ENCODE data around the gene WDFY2. TPM values are rescaled to one million over a fixed set of nuclear protein-coding genes. Genes with fewer than 3 reads are reported as not detected.

The WDFY2 gene
- total and polyA plus RNA-seq, 10 of the 15 experiments (the other 5 are each of a cell fraction or from before 2014, with no cell fraction given), result 2.1 to 13.0 (median 8.1) TPM

GRCh38 chr13:51783428-51784094 lies 199.3 kb downstream of the WDFY2 start (continued):
- TF ChIP-seq ZSCAN29 (IDR thresholded peaks at IDR 0.05) (no peak), POLR2AphosphoS5 (IDR thresholded peaks at IDR 0.05; ENCODE audit: low read length) (no peak), ATF3 (IDR thresholded peaks at IDR 0.05; ENCODE audit: borderline replicate concordance, extremely low read depth, low read depth, low read length) (no peak), ZBTB4 (CRISPR knock-in tag; IDR thresholded peaks at IDR 0.05) (no peak)

GRCh38 chr13:51784097-51784496 lies 199.8 kb downstream of the WDFY2 start:
- H3K4me1 ChIP-seq (ENCODE audit: control insufficient read depth, insufficient read depth, low read length), result peaks cover 5% of the 10 kb centered on the region; the same call in 1 of the 2 replicates
- BruUV-seq (replicated peaks), result no TSS peak
- no peaks in the 10 kb centered on the region for H4K20me1 ChIP-seq (ENCODE audit: control insufficient read depth, insufficient read depth)
- no peak overlapping the region for H3K9ac ChIP-seq (ENCODE audit: control insufficient read depth, insufficient read depth, low read length)
- H3K36me3 ChIP-seq (ENCODE audit: control insufficient read depth in 2 of 2, insufficient read depth in 2 of 2, low read length in 1 of 2), result no peaks in the 10 kb centered on the region
- 92% methylated on average over 1 of the region's 1 CpG for WGBS (ENCODE audit: insufficient coverage, insufficient replicate concordance, low lambda C conversion rate, missing lambda C conversion rate)
- H3K4me3 ChIP-seq, result no peak overlapping the region
- ATAC-seq, result no peak
- H3K27me3 ChIP-seq (replicated peaks in 1 of 2; ENCODE audit: control insufficient read depth in 2 of 2, insufficient read depth in 2 of 2, low read length in 1 of 2), result no peaks in the 10 kb centered on the region
- DNase-seq (ENCODE audit: low read depth, low spot score), result no peak
- no peaks in the 10 kb centered on the region for H3K79me2 ChIP-seq (ENCODE audit: control insufficient read depth, insufficient read depth, low read length)
- intact Hi-C loops (cut with micrococcal nuclease; ENCODE audit: unreplicated experiment) (no loop called here), in situ Hi-C loops (cut with MboI) (no loop called here)
- no peak overlapping the region for H3K27ac ChIP-seq (ENCODE audit: control insufficient read depth, insufficient read depth)
- H3K4me2 ChIP-seq (ENCODE audit: control insufficient read depth, insufficient read depth), result no peak overlapping the region
- H3K9me3 ChIP-seq (replicated peaks; ENCODE audit: control insufficient read depth, insufficient read depth, low read length), result no peaks in the 10 kb centered on the region
- ChIA-PET CTCF (interaction anchor here (1.4 to 3.5 kb wide), 2 partner anchors 19 to 20 kb away, joined by 3 to 12 read pairs; no protein-coding TSS in a partner anchor), SMC1A (ENCODE audit: uncharacterized antibody, unreplicated experiment) (no interaction called here), POLR2A (no interaction called here), RAD21 (ENCODE audit: unreplicated experiment) (no interaction called here)
- no peak for FAIRE-seq
- no peak overlapping the region for H2AFZ ChIP-seq (ENCODE audit: control insufficient read depth, low read depth, low read length)
- TF ChIP-seq KAT2A (conservative IDR thresholded peaks at IDR 0.05; ENCODE audit: control insufficient read depth, low read depth, low read length) (no peak), MEF2A (IDR thresholded peaks at IDR 0.05; ENCODE audit: insufficient read depth, low read depth, low read length) (no peak), EGR1 (IDR thresholded peaks at IDR 0.05; ENCODE audit: borderline replicate concordance in 1 of 2, low read depth in 2 of 2, low read length in 2 of 2) (no peak), HDAC2 (IDR thresholded peaks at IDR 0.05) (no peak), NFYB (IDR thresholded peaks at IDR 0.05; ENCODE audit: insufficient read depth, low read depth, low read length) (no peak), RCOR1 (conservative IDR thresholded peaks at IDR 0.05; ENCODE audit: low read depth, low read length) (no peak), MAX (IDR thresholded peaks at IDR 0.05; ENCODE audit: low read depth, low read length) (no peak), CUX1 (IDR thresholded peaks at IDR 0.05; ENCODE audit: insufficient replicate concordance, low read depth, low read length) (no peak), RB1 (IDR thresholded peaks at IDR 0.05; ENCODE audit: borderline replicate concordance) (no peak)

Data from GM12878 (cell line).